Measurements from ENCODE around the gene MEOX2. TPM values are rescaled to one million over a fixed set of nuclear protein-coding genes. Genes with fewer than 3 reads are reported as not detected.

The MEOX2 gene
- polyA plus RNA-seq, 4 donors = 1.8 to 2.3 (median 2.1) TPM

DNA sequence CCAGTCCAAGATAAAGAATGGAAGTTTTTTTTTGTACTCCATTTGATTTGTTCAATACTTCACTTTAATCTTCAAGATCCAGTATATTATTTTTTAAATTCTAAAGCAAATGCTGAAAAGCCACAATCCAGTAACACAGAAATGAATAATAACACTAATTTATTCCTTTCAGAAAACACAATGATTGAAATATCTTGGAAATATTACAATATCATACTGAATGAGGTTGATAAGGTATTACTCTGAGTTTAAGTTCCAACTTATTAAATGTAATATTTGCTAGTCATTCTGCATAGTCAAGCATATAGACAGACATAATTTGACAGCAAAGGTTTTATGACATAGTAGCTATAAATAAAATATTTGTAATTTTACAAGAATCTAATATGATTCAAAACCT lies 4.4 kb downstream of the MEOX2 start:
- no peak for DNase-seq (ENCODE audit: low read depth in 4 of 4, low spot score in 2 of 4)

- no peak for DNase-seq (ENCODE audit: low read depth in 4 of 4, low spot score in 2 of 4)
Observed at GRCh38 chr7:15681631-15682030, 4.9 kb downstream of the MEOX2 start.

DNA sequence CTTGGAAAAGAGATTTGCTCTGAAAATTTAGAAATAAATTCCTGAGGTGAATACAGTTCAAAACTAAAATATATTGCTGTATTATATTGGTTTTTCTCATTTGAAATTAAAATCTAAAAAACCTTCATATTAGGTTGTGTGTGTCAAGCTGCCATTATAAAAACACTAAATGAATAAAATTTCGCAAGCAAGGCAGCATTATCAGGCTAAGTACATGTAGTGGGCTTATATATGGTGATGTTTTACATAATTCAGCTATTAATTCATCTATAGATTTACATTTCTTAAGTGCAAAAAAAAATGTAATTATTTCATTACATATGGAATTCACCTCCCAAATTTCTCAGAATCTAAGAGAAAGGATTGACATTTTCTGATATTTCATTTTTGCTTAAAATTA lies 5.3 kb downstream of the MEOX2 start:
- DNase-seq (ENCODE audit: low read depth in 4 of 4, low spot score in 2 of 4) = no peak

- DNase-seq (ENCODE audit: low read depth in 4 of 4, low spot score in 2 of 4) = no peak
Observed at GRCh38 chr7:15680446-15680845, 6.0 kb downstream of the MEOX2 start.

DNA sequence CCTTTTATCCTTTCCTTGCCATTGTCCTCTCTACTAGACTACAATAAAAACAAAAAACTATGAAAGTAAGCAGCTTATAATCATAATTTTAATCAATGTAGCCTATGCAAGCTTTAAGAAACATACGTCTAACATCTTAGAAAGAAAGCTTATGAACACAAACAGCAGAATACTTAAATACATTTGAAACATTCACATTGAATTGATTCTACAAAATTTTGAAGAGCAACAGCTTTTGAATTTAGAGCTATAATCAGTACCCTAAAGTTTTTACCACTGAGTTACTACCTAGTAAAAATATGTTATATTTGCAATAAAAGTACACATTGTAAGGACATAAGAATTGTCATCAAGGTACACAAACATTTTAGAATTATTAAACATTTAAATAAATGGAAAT lies 7.2 kb downstream of the MEOX2 start:
- DNase-seq (ENCODE audit: low read depth in 4 of 4, low spot score in 2 of 4) = no peak

- no peak for DNase-seq (ENCODE audit: low read depth in 4 of 4, low spot score in 2 of 4)
Observed at GRCh38 chr7:15678653-15679052, 7.8 kb downstream of the MEOX2 start.

- DNase-seq (ENCODE audit: low read depth in 4 of 4, low spot score in 2 of 4) = no peak
Observed at GRCh38 chr7:15675379-15675778, 11.1 kb downstream of the MEOX2 start.

DNA sequence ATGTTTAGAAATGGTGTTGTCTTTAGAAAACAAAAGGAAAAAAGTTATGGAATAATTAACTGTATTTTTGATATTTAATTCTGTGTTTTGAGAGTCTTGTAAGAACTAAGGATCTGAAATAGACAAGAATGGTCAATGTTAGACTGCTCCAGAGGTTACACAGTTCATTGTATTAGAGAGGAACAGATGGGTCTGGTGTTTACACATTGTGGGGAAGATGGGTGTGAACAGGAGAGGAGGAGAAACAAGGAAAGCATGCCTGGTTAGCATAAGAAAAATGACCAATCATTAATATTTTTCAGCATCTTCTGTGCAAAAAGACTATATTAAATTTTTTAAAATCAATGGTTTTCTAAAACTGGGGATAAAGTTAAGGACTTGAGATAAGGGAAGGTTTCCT lies 11.9 kb downstream of the MEOX2 start:
- no peak for DNase-seq (ENCODE audit: low read depth in 4 of 4, low spot score in 2 of 4)

GRCh38 chr7:15669443-15670090 lies 16.9 kb downstream of the MEOX2 start:
- DNase-seq (ENCODE audit: low read depth in 4 of 4, low spot score in 2 of 4) = no peak

DNA sequence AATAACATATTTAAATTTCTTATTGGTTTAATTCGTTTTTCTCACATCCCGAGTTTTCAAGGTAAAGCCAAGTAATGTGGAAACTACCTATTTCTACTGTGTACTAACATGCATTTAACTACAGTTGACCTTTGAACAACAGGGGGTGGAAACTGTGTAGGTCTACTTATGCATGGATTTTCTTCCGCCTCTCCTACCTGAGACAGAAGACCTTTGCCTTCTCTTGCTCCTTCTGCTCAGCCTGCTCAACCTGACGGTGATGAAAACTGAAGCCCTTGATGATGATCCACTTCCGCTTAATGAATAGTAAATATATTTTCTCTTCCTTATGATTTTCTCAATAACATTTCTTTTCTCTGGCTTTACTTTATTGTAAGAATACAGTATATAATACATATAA lies 18.5 kb downstream of the MEOX2 start:
- DNase-seq (ENCODE audit: low read depth in 4 of 4, low spot score in 2 of 4) = no peak

DNA sequence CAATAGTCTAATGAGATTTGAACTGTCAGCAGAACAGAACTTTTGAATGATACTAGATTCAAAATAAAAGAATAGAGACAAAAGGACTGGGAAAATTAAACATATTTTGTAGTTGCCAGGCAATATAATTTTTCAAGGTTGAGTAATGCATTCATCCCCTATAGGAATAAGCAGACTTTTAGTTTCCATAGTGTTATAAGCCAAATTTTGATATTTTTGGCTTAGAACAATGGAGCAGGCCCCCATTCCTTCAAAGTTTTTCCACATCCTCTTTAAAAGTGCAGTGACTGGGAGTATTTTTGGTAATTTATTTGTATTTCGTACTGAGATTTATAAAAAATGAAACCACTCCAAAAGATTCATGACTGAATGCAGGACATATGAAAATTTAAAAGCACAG lies 24.0 kb downstream of the MEOX2 start:
- no peak for DNase-seq (ENCODE audit: low read depth in 4 of 4, low spot score in 2 of 4)

DNA sequence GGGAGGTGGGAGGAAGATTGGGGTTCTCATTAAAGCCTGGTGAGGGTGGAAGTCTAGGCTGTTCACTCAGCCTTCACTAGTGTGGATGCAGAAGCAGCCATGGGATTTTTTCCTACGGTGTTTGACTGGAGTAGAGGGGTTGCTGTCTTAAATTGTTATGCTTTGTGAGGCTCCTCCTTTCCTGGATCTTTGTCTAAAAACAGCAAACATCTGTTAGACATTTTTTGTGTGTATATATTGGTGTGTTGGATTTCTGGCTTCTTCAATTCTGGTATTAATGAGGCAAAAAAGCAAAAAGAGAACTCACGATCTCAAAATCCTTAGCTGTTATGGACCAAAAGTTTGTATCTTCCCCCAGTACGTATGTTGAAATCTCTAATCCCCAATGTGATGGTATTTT lies 28.2 kb downstream of the MEOX2 start:
- no peak for DNase-seq (ENCODE audit: low read depth in 4 of 4, low spot score in 2 of 4)

- DNase-seq (ENCODE audit: low read depth in 4 of 4, low spot score in 2 of 4) = no peak
Observed at GRCh38 chr7:15652776-15653290, 33.6 kb downstream of the MEOX2 start.

GRCh38 chr7:15651693-15652092 lies 34.8 kb downstream of the MEOX2 start:
- DNase-seq (ENCODE audit: low read depth in 4 of 4, low spot score in 2 of 4) = no peak

GRCh38 chr7:15650787-15651186 lies 35.7 kb downstream of the MEOX2 start:
- DNase-seq (ENCODE audit: low read depth in 4 of 4, low spot score in 2 of 4) = no peak

- DNase-seq (ENCODE audit: low read depth in 4 of 4, low spot score in 2 of 4) = peak; percentile 18 to 52 (median 33)
Observed at GRCh38 chr7:15648461-15648961, 38.0 kb downstream of the MEOX2 start.

DNA sequence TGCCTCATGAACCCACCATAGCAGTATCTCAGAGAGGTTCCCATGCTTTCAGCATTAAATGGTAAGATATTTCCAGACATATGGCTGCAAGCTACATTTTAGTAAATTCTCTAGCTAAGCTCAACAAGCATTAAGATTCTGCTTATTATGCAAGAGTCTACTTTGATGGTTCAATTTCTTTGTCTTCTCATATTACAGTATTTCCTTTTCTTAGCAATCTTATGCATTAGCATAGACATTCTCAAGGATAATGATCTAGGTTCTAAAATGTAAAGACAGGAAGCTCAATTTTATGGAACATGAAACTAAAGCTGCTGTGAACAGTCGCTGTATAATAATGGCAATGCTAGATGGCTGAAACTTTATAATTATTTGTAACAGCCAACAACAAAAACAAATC lies 39.2 kb downstream of the MEOX2 start:
- no peak for DNase-seq (ENCODE audit: low read depth in 4 of 4, low spot score in 2 of 4)

- DNase-seq (ENCODE audit: low read depth in 4 of 4, low spot score in 2 of 4) = no peak
Observed at GRCh38 chr7:15643000-15643705, 43.3 kb downstream of the MEOX2 start.

GRCh38 chr7:15628876-15629275 lies 57.6 kb downstream of the MEOX2 start:
- no peak for DNase-seq (ENCODE audit: low read depth in 4 of 4, low spot score in 2 of 4)

- no peak for DNase-seq (ENCODE audit: low read depth in 4 of 4, low spot score in 2 of 4)
Observed at GRCh38 chr7:15626041-15626440, 60.4 kb downstream of the MEOX2 start.

GRCh38 chr7:15625466-15625865 lies 61.0 kb downstream of the MEOX2 start:
- no peak for DNase-seq (ENCODE audit: low read depth in 4 of 4, low spot score in 2 of 4)

- DNase-seq (ENCODE audit: low read depth in 4 of 4, low spot score in 2 of 4) = no peak
Observed at GRCh38 chr7:15621468-15621867, 65.0 kb downstream of the MEOX2 start.

Measured in left renal cortex interstitium (tissue), 4 donors.